Fibroblast of the aortic adventitia (primary cell): Measurements from ENCODE around the gene KDM4B. TPM values are rescaled to one million over a fixed set of nuclear protein-coding genes. Genes with fewer than 3 reads are reported as not detected.

Source experiments
- DNase-seq: peaks from one replicate; pipeline ENCODE4 v3.0.0-alpha.2; 2010; ENCODE audit warnings: low read depth
- H3K4me3 ChIP-seq: 2 replicates; pipeline ENCODE4 v1.5.1; 2011; ENCODE audit warnings: low read depth, mild to moderate bottlenecking, control low read depth, low read length, moderate library complexity
- total RNA-seq: library from RNA; depleted of rRNA; stranded (reverse); fragments of >200 nt; gene quantifications from 2 replicates; pipeline ENCODE4 v1.2.3, GENCODE V29; 2012; ENCODE audit warnings: low replicate concordance
- TF ChIP-seq, protein P1 (sequence below): IDR thresholded peaks from 2 replicates; pipeline ENCODE4 v1.5.1; 2011; ENCODE audit warnings: mild to moderate bottlenecking, low read length, control low read depth, inconsistent platforms; ENCODE audit not compliant: insufficient read depth

Gene KDM4B
- total RNA-seq, 1 donor, result 13.5 TPM

DNA sequence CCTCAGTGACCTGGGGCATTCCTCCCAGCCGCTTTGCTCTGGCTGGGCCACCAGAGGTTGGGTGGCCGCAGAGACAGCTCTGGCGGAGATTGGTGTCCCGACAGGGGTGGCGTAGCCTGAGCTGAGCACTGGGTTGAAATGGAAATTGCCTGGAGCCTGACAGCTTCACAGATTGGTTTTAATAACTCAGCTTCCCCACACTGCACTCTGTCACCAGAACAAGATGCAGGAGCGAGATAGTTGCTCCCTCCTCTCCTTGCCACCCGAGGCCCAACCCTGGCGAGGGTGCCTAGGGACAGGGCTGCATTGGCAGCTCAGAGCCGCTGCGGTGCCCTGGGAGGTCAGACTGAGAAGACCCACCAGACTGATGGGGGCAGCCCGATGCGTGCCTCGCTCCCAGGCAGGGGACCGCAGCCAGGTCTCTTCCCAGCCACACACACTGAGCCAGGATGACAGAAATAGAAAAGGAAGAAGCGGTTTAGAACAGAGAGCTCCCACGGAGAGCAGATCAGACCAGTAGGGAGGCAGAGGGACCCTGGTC, 84.1 kb downstream of the KDM4B start:
- H3K4me3 ChIP-seq, result no peak overlapping the region
- DNase-seq, result no peak
- TF ChIP-seq, protein P1, sequence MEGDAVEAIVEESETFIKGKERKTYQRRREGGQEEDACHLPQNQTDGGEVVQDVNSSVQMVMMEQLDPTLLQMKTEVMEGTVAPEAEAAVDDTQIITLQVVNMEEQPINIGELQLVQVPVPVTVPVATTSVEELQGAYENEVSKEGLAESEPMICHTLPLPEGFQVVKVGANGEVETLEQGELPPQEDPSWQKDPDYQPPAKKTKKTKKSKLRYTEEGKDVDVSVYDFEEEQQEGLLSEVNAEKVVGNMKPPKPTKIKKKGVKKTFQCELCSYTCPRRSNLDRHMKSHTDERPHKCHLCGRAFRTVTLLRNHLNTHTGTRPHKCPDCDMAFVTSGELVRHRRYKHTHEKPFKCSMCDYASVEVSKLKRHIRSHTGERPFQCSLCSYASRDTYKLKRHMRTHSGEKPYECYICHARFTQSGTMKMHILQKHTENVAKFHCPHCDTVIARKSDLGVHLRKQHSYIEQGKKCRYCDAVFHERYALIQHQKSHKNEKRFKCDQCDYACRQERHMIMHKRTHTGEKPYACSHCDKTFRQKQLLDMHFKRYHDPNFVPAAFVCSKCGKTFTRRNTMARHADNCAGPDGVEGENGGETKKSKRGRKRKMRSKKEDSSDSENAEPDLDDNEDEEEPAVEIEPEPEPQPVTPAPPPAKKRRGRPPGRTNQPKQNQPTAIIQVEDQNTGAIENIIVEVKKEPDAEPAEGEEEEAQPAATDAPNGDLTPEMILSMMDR, result no peak

DNA sequence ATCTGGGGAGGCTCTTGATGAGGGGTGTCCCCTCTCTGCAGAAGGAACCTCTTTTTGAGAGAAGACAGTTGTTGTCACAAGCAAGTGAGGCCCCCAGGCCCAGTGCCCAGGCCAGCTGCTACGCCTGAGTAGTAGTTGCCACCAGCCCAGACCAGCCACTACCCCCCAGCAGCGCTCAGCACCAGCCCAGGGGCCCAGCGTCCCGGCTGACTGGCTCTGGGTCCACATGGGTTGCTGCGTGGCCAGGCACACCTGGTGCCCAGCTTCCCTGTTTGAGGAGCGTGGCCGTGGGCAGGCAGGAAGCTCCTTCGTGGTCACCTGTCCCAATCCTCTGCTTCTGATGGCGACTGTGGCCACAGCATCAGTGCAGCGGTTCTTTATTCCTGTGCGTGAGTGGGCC, 84.7 kb downstream of the KDM4B start:
- no peak overlapping the region for H3K4me3 ChIP-seq
- DNase-seq, result no peak
- TF ChIP-seq, protein P1, result no peak

DNA sequence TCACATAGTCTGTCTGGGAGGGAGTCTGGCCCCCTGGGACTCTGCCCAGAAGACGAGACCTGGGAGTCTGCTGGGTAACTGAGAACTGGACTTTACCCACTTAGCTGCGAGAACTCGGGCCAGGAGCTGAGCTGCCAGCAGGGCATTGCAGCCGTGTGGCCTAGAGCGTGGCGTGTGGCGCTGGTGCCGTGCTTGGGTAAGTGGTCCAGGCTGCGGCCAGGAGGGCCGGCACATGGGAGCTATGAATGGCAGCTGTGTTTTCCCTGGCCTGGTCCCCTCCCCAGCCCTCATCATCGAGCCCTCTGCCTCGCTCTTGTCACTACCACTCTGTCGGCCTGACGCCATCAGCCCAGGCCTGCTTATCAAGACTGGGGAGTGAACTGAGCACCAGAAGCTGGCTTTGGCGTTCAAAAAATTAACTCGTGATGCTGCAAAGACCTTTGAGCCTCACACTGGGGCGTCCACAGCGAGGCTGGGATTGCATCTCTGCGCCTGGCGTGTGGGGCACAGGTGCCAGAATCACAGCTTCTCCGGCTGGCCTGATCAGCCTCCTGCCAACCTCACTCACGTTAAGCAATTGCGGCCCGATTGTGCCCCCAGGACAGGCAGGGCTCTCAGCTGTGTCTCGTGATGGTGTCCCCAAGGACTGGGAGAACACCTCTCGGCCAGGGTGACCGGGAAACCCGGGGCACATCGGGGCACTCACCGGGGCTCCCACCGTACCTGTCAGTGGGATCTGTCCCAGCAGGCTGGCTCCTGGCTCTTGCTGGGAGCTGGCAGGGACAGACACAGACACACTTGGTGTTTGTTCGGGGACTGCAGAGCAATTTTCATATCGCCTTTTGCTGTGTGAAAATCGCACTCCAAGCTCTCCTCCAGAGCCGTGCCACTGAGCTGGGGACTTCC, 85.9 kb downstream of the KDM4B start:
- no peak overlapping the region for H3K4me3 ChIP-seq
- no peak for DNase-seq
- TF ChIP-seq, protein P1, result no peak

DNA sequence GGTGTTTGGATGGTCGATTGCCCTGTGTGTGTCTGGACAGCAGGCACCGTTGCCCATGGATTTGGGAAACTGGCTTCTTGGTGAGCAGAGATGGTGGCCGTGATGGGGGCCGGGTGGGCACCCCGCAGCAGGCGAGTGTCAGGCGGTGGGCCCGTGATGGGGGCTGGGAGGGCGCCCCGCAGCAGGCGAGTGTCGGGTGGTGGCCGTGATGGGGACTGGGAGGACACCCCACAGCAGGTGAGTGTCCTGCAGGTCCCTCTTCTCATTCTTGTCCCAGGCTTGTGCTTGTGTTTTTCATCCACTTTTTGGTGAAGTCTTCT, 86.5 kb downstream of the KDM4B start:
- no peak overlapping the region for H3K4me3 ChIP-seq
- TF ChIP-seq, protein P1, result no peak
- DNase-seq, result no peak

DNA sequence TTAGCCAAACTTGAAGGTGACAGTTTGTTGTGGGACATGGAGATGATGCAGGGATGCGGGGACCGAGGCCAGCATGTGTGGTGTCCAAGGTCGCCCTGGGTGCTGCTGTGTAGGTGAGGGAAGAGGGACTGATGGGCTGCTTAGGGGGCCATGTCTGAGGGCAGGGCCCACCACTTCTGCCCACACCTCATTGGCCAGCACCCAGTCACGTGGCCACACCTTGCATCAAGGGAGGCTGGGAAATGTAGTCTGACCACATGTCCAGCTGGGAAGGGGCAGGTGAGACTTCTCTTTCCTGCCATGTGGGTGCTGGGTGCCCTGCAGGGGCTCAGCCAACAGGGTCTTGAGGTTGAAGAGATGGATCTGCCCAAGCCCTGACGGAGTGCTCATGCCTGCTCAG, 88.9 kb downstream of the KDM4B start:
- DNase-seq, result peak; percentile 23
- H3K4me3 ChIP-seq, result no peak overlapping the region
- TF ChIP-seq, protein P1, result no peak

DNA sequence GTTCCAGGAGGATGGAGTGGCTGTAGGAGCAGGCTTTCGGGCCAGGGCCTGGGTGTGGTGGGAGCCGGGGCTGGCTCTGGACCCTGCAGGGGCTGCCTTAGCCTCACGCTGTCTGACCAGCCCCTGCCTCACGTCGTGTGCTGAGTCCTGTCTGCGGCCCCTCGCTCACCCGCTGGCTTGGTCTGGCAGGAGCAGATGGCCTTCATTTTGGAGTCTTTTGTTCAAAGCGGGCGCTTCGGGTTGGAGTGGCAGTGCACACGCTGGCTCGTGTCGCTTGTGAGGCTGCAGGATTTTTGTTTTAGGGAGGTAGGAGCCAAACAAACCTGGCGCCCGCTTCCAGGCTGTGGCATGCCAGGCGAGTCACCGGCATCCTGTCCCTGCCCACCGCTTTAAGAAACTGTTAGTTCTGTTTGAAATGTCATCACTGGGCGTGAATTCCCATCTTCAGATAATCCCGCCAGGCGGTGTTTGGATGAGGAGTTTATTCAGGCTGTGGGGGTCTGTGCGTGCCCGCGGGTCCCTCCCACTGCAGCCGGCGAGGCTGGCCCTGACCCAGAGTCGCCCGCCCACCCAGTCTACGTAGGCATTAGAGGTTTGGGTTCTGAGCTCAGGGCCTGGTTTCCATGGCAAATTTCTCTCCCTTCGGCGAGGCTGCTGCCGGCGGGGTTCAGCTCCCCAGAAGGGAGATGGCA, 89.8 kb downstream of the KDM4B start:
- no peak overlapping the region for H3K4me3 ChIP-seq
- peak; percentile 49 for DNase-seq

More for the DNA sequence above, 89.8 kb downstream of the KDM4B start:
- TF ChIP-seq, protein P1, result no peak
